H9 (cell line): ENCODE data around the gene LYPD8. TPM values are rescaled to one million over a fixed set of nuclear protein-coding genes. Genes with fewer than 3 reads are reported as not detected.

ENCODE experiments used
- DNase-seq: peaks from one replicate; pipeline ENCODE4 v3.0.0-alpha.2; 2017
- H2AFZ ChIP-seq: one replicate; pipeline ENCODE4 v1.6.1; 2013; ENCODE audit warnings: mild to moderate bottlenecking, low read length, control low read depth, moderate library complexity
- H2AK5ac ChIP-seq: 2 replicates; pipeline ENCODE4 v1.6.1; 2013; ENCODE audit warnings: low read length, control low read depth, mixed read lengths; ENCODE audit not compliant: insufficient read length
- H2BK120ac ChIP-seq: one replicate; pipeline ENCODE4 v1.6.1; 2013; ENCODE audit warnings: low read depth, mild to moderate bottlenecking, low read length, control low read depth, inconsistent platforms; ENCODE audit not compliant: poor library complexity, severe bottlenecking
- H2BK12ac ChIP-seq: 2 replicates; pipeline ENCODE4 v1.6.1; 2013; ENCODE audit warnings: low read length, control low read depth, mixed read lengths, low read depth; ENCODE audit not compliant: insufficient read length
- H2BK15ac ChIP-seq: 2 replicates; pipeline ENCODE4 v1.6.1; 2013; ENCODE audit warnings: low read depth, low read length, control low read depth
- H2BK20ac ChIP-seq: one replicate; pipeline ENCODE4 v1.6.1; 2013; ENCODE audit warnings: low read depth, mild to moderate bottlenecking, low read length, control low read depth, inconsistent platforms; ENCODE audit not compliant: poor library complexity, severe bottlenecking
- H2BK5ac ChIP-seq: 2 replicates; pipeline ENCODE4 v1.6.1; 2013; ENCODE audit warnings: low read length, control low read depth, mixed read lengths; ENCODE audit not compliant: insufficient read length
- H3K14ac ChIP-seq: 2 replicates; pipeline ENCODE4 v1.6.1; 2013; ENCODE audit warnings: low read length, control low read depth; ENCODE audit not compliant: insufficient read depth
- H3K18ac ChIP-seq: 2 replicates; pipeline ENCODE4 v1.6.1; 2013; ENCODE audit warnings: low read depth, mild to moderate bottlenecking, mixed read lengths, low read length, control low read depth; ENCODE audit not compliant: insufficient read length
- H3K23ac ChIP-seq: 2 replicates; pipeline ENCODE4 v1.6.1; 2013; ENCODE audit warnings: low read length, control low read depth, mixed read lengths, low read depth; ENCODE audit not compliant: insufficient read length
- H3K23me2 ChIP-seq: 2 replicates; pipeline ENCODE4 v1.6.1; 2013; ENCODE audit warnings: low read depth, mild to moderate bottlenecking, mixed read lengths, low read length, control low read depth; ENCODE audit not compliant: insufficient read length, poor library complexity, severe bottlenecking
- H3K27ac ChIP-seq: 2 replicates; pipeline ENCODE4 v1.5.1; 2013; ENCODE audit warnings: low read length, control low read depth, mixed read lengths, low read depth; ENCODE audit not compliant: insufficient read length
- H3K27me3 ChIP-seq: 2 replicates; pipeline ENCODE4 v1.6.1; 2013; ENCODE audit warnings: low read length, control low read depth, inconsistent platforms; ENCODE audit not compliant: insufficient read depth
- H3K4ac ChIP-seq: 2 replicates; pipeline ENCODE4 v1.6.1; 2013; ENCODE audit warnings: low read depth, mild to moderate bottlenecking, control low read depth, inconsistent platforms, low read length, moderate library complexity
- H3K4me1 ChIP-seq: 2 replicates; pipeline ENCODE4 v1.6.1; 2013; ENCODE audit warnings: low read length, control low read depth, inconsistent platforms; ENCODE audit not compliant: insufficient read depth
- H3K4me2 ChIP-seq: 2 replicates; pipeline ENCODE4 v1.6.1; 2013; ENCODE audit warnings: low read length, control low read depth, mixed read lengths; ENCODE audit not compliant: insufficient read length, insufficient read depth
- H3K56ac ChIP-seq: 2 replicates; pipeline ENCODE4 v1.6.1; 2013; ENCODE audit warnings: low read depth, mild to moderate bottlenecking, mixed read lengths, low read length, control low read depth; ENCODE audit not compliant: insufficient read length
- H3K79me1 ChIP-seq: 2 replicates; pipeline ENCODE4 v1.6.1; 2013; ENCODE audit warnings: low read depth, mild to moderate bottlenecking, moderate library complexity, low read length, control low read depth, inconsistent platforms; ENCODE audit not compliant: insufficient read depth, poor library complexity, severe bottlenecking
- H3K79me2 ChIP-seq: 2 replicates; pipeline ENCODE4 v1.6.1; 2013; ENCODE audit warnings: low read length, control low read depth, inconsistent platforms; ENCODE audit not compliant: insufficient read depth
- H3K9ac ChIP-seq: 2 replicates; pipeline ENCODE4 v1.6.1; 2013; ENCODE audit warnings: low read length, control low read depth, mixed read lengths; ENCODE audit not compliant: insufficient read length; ENCODE audit errors: extremely low read depth
- H3K9me3 ChIP-seq: one replicate; pipeline ENCODE4 v1.6.1; 2013; ENCODE audit warnings: low read depth, low read length, inconsistent platforms; ENCODE audit not compliant: control insufficient read depth
- H3T11ph ChIP-seq: one replicate; pipeline ENCODE4 v1.6.1; 2013; ENCODE audit warnings: mild to moderate bottlenecking, low read length, control low read depth, inconsistent platforms
- H4K20me1 ChIP-seq: one replicate; pipeline ENCODE4 v1.6.1; 2013; ENCODE audit not compliant: control insufficient read depth, insufficient read length, insufficient read depth
- H4K5ac ChIP-seq: 2 replicates; pipeline ENCODE4 v1.6.1; 2013; ENCODE audit warnings: low read depth, mild to moderate bottlenecking, mixed read lengths, low read length, control low read depth; ENCODE audit not compliant: insufficient read length
- H4K8ac ChIP-seq: replicated peaks from 2 replicates; pipeline ENCODE4 v1.6.1; 2013; ENCODE audit warnings: low read length, control low read depth, mixed read lengths, low read depth; ENCODE audit not compliant: insufficient read length
- H4K91ac ChIP-seq: 2 replicates; pipeline ENCODE4 v1.6.1; 2013; ENCODE audit warnings: low read depth, mild to moderate bottlenecking, moderate library complexity, mixed read lengths, low read length, control low read depth; ENCODE audit not compliant: insufficient read length
- H3K27ac Mint-ChIP-seq, 3 experiments: 2 replicates in 2 of 3; 3 replicates in 1 of 3; pipeline ENCODE4 v1.8.0; 2020 to 2021; ENCODE audit warnings: mixed read lengths in 3 of 3, mild to moderate bottlenecking in 1 of 3, moderate library complexity in 1 of 3
- H3K27me3 Mint-ChIP-seq: 2 replicates; pipeline ENCODE4 v1.8.0; 2021; ENCODE audit warnings: low read depth, mild to moderate bottlenecking, moderate library complexity, mixed read lengths
- H3K36me3 Mint-ChIP-seq, 3 experiments: 2 replicates in 2 of 3; 3 replicates in 1 of 3; pipeline ENCODE4 v1.8.0; 2020 to 2021; ENCODE audit warnings: low read depth in 3 of 3, mixed read lengths in 3 of 3; ENCODE audit not compliant: insufficient read depth in 1 of 3
- H3K4me1 Mint-ChIP-seq, 2 experiments: 2 replicates each; pipeline ENCODE4 v1.8.0; 2020; ENCODE audit warnings: mixed read lengths in 2 of 2
- H3K4me3 Mint-ChIP-seq, 2 experiments: 2 replicates in 1 of 2; 3 replicates in 1 of 2; pipeline ENCODE4 v1.8.0; 2020 to 2021; ENCODE audit warnings: mild to moderate bottlenecking in 2 of 2, mixed read lengths in 2 of 2, moderate library complexity in 1 of 2
- H3K9me3 Mint-ChIP-seq, 2 experiments: 2 replicates in 1 of 2; 3 replicates in 1 of 2; pipeline ENCODE4 v1.8.0; 2020; ENCODE audit warnings: mild to moderate bottlenecking in 2 of 2, mixed read lengths in 2 of 2, moderate library complexity in 1 of 2
- total RNA-seq: library from RNA; stranded (reverse); gene quantifications from 2 replicates; pipeline ENCODE4 v1.2.1, GENCODE V29; 2021
- TF ChIP-seq, protein P1 (sequence below): fragments of 200-600 bp; sonication (generic); conservative IDR thresholded peaks from 3 replicates; pipeline ENCODE4 v1.8.0; 2021; ENCODE audit warnings: antibody characterized with exemption, mild to moderate bottlenecking

The LYPD8 gene
- total RNA-seq, 1 experiment from 2014 or later, result not detected

DNA sequence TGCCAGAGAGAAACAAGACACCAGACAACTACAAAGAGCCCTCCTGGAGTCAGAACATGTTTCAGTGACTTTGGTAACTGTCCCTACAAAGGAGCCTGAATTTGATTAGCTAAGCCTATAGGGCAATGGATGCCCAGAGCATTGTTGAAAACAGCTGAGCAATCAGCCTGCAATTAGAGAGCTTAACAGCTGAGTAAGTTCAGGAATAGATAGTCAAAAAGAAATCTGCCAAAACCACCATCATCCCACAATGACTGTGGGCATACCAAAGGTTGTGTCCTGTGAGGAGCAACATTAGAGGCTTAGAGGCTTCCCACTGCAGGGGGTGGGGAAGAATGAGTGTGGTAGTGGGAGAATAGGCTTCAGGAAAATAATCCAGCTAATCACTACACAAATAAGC is 38.0 kb upstream of the LYPD8 start:
- H3K9me3 ChIP-seq, result peaks cover 53% of the 10 kb centered on the region
- no peak overlapping the region for H3T11ph ChIP-seq
- H2BK15ac ChIP-seq, result no peak overlapping the region
- no peak overlapping the region for H3K27ac ChIP-seq
- H3K18ac ChIP-seq, result no peak overlapping the region
- H2BK5ac ChIP-seq, result no peak overlapping the region
- H4K20me1 ChIP-seq, result no peaks in the 10 kb centered on the region
- no peak overlapping the region for H3K23ac ChIP-seq
- H3K79me2 ChIP-seq, result no peaks in the 10 kb centered on the region
- H3K79me1 ChIP-seq, result no peaks in the 10 kb centered on the region
- no peak overlapping the region for H2AFZ ChIP-seq
- Mint-ChIP-seq H3K9me3 (peaks cover 78 to 89% of the 10 kb centered on the region in 2 experiments), H3K27me3 (peaks cover 2% of the 10 kb centered on the region; the same call in 1 of the 2 replicates), H3K27ac (no peak overlapping the region), H3K4me3 (no peak overlapping the region), H3K36me3 (peaks cover 4 to 15% (median 8%) of the 10 kb centered on the region in 3 experiments; a peak in 6 of 7 replicates), H3K4me1 (no peaks in the 10 kb centered on the region)
- TF ChIP-seq, protein P1, sequence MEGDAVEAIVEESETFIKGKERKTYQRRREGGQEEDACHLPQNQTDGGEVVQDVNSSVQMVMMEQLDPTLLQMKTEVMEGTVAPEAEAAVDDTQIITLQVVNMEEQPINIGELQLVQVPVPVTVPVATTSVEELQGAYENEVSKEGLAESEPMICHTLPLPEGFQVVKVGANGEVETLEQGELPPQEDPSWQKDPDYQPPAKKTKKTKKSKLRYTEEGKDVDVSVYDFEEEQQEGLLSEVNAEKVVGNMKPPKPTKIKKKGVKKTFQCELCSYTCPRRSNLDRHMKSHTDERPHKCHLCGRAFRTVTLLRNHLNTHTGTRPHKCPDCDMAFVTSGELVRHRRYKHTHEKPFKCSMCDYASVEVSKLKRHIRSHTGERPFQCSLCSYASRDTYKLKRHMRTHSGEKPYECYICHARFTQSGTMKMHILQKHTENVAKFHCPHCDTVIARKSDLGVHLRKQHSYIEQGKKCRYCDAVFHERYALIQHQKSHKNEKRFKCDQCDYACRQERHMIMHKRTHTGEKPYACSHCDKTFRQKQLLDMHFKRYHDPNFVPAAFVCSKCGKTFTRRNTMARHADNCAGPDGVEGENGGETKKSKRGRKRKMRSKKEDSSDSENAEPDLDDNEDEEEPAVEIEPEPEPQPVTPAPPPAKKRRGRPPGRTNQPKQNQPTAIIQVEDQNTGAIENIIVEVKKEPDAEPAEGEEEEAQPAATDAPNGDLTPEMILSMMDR, result no peak
- H3K4me1 ChIP-seq, result no peaks in the 10 kb centered on the region
- DNase-seq, result no peak
- H4K5ac ChIP-seq, result no peak overlapping the region
- H3K14ac ChIP-seq, result no peak overlapping the region
- no peak overlapping the region for H3K4me2 ChIP-seq
- H4K8ac ChIP-seq, result no peak overlapping the region
- no peak overlapping the region for H3K4ac ChIP-seq
- H2AK5ac ChIP-seq, result no peak overlapping the region
- H3K56ac ChIP-seq, result no peak overlapping the region
- H4K91ac ChIP-seq, result no peak overlapping the region
- no peaks in the 10 kb centered on the region for H3K23me2 ChIP-seq
- H2BK120ac ChIP-seq, result no peak overlapping the region
- no peak overlapping the region for H2BK20ac ChIP-seq
- no peaks in the 10 kb centered on the region for H3K27me3 ChIP-seq
- no peak overlapping the region for H2BK12ac ChIP-seq
- no peak overlapping the region for H3K9ac ChIP-seq
